Measurements from ENCODE around the gene REM1. TPM values are rescaled to one million over a fixed set of nuclear protein-coding genes. Genes with fewer than 3 reads are reported as not detected.

REM1 gene
- total and polyA plus RNA-seq, 2 of the 13 experiments (the other 11 are each of a cell fraction or from before 2014, with no cell fraction given): not detected

DNA sequence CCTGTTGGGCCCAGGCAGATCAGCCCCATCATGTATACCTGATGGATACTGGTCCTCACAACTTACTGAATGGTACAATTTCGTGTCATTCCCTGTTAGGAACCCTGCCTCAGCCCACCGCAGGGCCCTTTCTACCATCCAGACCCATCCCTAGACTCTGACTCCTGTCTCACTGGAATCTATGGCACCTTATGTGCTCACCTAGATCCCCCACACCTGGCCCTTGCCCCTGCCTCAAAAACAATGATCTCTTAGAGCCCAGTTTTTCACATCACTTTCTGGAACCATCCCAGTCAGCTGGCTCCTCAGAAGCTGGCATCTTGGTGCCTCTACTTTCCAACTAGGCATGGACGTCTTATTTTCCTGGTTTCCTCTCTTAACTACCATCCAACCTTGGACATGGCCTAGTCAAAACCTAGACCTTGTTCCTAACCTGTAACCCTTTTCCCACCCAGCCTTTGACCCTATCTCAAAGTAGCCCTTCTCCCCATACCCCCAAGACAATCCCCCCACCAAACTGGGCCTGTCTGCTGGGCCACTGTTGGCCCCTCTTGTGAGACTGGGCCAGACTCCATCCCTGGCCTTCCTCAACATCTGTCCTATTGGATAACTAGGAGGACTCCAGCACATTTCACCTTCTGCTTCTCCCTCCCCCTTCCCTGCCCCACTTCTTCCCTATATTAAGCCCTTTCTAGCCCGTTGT lies 40.1 kb downstream of the REM1 start:
- WGBS (ENCODE audit: low lambda C conversion rate): 5% methylated on average over 4 of the region's 4 CpGs
- ChIA-PET CTCF (ENCODE audit: low intra/inter-chr PET ratio, low total read pairs) (interaction anchor here (1.9 kb wide), 1 partner anchor 98 kb away, joined by 8 read pairs; no protein-coding TSS in a partner anchor), POLR2A (interaction anchor here (0.9 kb wide), 1 partner anchor 32 kb away, joined by 3 read pairs; a partner anchor contains a TSS)
- peak; percentile 3; the same call in 2 of the 3 replicates for ATAC-seq
- Histone ChIP-seq H2AFZ (ENCODE audit: low read length) (no peak overlapping the region), H3K36me3 (replicated peaks in 1 of 2; ENCODE audit: control insufficient read depth in 1 of 2, insufficient read depth in 2 of 2, low read length in 2 of 2) (peaks cover 5 to 24% of the 10 kb centered on the region in 2 experiments; a peak in 4 of 5 replicates), H3K4me2 (ENCODE audit: low read depth, low read length) (peak overlapping the region; percentile 95), H3K27ac (ENCODE audit: extremely low read length, insufficient read depth, low read length) (peak overlapping the region; percentile 75), H3K4me3 (replicated peaks in 1 of 3; ENCODE audit: insufficient read depth in 1 of 3, low read depth in 2 of 3, low read length in 3 of 3) (peak overlapping the region; percentile 83 to 96 (median 92)), H3K9ac (ENCODE audit: insufficient read depth, low read depth, low read length) (peak overlapping the region; percentile 97), H3K4me1 (ENCODE audit: insufficient read depth, low read length) (peaks cover 46% of the 10 kb centered on the region), H3K79me2 (ENCODE audit: insufficient read depth, low read length) (peaks cover 52% of the 10 kb centered on the region), H3K9me3 (ENCODE audit: low read length) (no peaks in the 10 kb centered on the region), H3K27me3 (ENCODE audit: control insufficient read depth in 1 of 2, insufficient read depth in 2 of 2, low read length in 2 of 2) (no peaks in the 10 kb centered on the region; a peak in 1 of 5 replicates), H4K20me1 (ENCODE audit: insufficient read depth, low read length) (peaks cover 34% of the 10 kb centered on the region)
- FAIRE-seq: no peak
- BruUV-seq (replicated peaks): no TSS peak
- DNase-seq (ENCODE audit: low spot score): no peak
- in situ Hi-C loops (cut with HindIII; ENCODE audit: extremely low pct_ligation_motif_present, low pct_unique_long_range_greater_than_20kb): no loop called here
- intact Hi-C loops (cut with micrococcal nuclease; ENCODE audit: unreplicated experiment): loop anchor here (10.0 kb wide), 1 partner anchor 100 kb away; no protein-coding TSS in a partner anchor
- TF ChIP-seq FOXK1 (CRISPR knock-in tag; IDR thresholded peaks at IDR 0.05; ENCODE audit: borderline replicate concordance, low read depth) (no peak), POLR2A (IDR thresholded peaks at IDR 0.05; ENCODE audit: insufficient read depth in 1 of 2, low read depth in 2 of 2, low read length in 2 of 2) (no peak), ZFYVE20 (CRISPR knock-in tag; IDR thresholded peaks at IDR 0.05; ENCODE audit: borderline replicate concordance, low read depth) (no peak), ZNF607 (CRISPR knock-in tag; IDR thresholded peaks at IDR 0.05; ENCODE audit: borderline replicate concordance) (0 out of 2 replicates have a peak, but pooled peaks have one; percentile 4), SP4 (CRISPR knock-in tag; IDR thresholded peaks at IDR 0.05) (no peak), ZNF850 (CRISPR knock-in tag; conservative IDR thresholded peaks at IDR 0.05) (peak; percentile 72; the same call in 1 of the 2 replicates), ZNF605 (CRISPR knock-in tag; IDR thresholded peaks at IDR 0.05) (no peak), RBM22 (optimal IDR thresholded peaks at IDR 0.05; ENCODE audit: low read length) (peak; percentile 6), CEBPB (IDR thresholded peaks at IDR 0.05; ENCODE audit: borderline replicate concordance, low read depth, low read length) (no peak), KAT2B (IDR thresholded peaks at IDR 0.05; ENCODE audit: borderline replicate concordance, low read depth, low read length) (no peak), ZNF367 (CRISPR knock-in tag; IDR thresholded peaks at IDR 0.05; ENCODE audit: borderline replicate concordance) (0 out of 2 replicates have a peak, but pooled peaks have one; percentile 52), NFYB (CRISPR knock-in tag; IDR thresholded peaks at IDR 0.05) (no peak)
- TF ChIP-seq, protein P1, sequence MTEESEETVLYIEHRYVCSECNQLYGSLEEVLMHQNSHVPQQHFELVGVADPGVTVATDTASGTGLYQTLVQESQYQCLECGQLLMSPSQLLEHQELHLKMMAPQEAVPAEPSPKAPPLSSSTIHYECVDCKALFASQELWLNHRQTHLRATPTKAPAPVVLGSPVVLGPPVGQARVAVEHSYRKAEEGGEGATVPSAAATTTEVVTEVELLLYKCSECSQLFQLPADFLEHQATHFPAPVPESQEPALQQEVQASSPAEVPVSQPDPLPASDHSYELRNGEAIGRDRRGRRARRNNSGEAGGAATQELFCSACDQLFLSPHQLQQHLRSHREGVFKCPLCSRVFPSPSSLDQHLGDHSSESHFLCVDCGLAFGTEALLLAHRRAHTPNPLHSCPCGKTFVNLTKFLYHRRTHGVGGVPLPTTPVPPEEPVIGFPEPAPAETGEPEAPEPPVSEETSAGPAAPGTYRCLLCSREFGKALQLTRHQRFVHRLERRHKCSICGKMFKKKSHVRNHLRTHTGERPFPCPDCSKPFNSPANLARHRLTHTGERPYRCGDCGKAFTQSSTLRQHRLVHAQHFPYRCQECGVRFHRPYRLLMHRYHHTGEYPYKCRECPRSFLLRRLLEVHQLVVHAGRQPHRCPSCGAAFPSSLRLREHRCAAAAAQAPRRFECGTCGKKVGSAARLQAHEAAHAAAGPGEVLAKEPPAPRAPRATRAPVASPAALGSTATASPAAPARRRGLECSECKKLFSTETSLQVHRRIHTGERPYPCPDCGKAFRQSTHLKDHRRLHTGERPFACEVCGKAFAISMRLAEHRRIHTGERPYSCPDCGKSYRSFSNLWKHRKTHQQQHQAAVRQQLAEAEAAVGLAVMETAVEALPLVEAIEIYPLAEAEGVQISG (CRISPR knock-in tag; IDR thresholded peaks at IDR 0.05): no peak
- TF ChIP-seq, protein P2, sequence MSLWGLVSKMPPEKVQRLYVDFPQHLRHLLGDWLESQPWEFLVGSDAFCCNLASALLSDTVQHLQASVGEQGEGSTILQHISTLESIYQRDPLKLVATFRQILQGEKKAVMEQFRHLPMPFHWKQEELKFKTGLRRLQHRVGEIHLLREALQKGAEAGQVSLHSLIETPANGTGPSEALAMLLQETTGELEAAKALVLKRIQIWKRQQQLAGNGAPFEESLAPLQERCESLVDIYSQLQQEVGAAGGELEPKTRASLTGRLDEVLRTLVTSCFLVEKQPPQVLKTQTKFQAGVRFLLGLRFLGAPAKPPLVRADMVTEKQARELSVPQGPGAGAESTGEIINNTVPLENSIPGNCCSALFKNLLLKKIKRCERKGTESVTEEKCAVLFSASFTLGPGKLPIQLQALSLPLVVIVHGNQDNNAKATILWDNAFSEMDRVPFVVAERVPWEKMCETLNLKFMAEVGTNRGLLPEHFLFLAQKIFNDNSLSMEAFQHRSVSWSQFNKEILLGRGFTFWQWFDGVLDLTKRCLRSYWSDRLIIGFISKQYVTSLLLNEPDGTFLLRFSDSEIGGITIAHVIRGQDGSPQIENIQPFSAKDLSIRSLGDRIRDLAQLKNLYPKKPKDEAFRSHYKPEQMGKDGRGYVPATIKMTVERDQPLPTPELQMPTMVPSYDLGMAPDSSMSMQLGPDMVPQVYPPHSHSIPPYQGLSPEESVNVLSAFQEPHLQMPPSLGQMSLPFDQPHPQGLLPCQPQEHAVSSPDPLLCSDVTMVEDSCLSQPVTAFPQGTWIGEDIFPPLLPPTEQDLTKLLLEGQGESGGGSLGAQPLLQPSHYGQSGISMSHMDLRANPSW (CRISPR knock-in tag; IDR thresholded peaks at IDR 0.05; ENCODE audit: borderline replicate concordance): 0 out of 2 replicates have a peak, but pooled peaks have one; percentile 53
- TF ChIP-seq, protein P3, sequence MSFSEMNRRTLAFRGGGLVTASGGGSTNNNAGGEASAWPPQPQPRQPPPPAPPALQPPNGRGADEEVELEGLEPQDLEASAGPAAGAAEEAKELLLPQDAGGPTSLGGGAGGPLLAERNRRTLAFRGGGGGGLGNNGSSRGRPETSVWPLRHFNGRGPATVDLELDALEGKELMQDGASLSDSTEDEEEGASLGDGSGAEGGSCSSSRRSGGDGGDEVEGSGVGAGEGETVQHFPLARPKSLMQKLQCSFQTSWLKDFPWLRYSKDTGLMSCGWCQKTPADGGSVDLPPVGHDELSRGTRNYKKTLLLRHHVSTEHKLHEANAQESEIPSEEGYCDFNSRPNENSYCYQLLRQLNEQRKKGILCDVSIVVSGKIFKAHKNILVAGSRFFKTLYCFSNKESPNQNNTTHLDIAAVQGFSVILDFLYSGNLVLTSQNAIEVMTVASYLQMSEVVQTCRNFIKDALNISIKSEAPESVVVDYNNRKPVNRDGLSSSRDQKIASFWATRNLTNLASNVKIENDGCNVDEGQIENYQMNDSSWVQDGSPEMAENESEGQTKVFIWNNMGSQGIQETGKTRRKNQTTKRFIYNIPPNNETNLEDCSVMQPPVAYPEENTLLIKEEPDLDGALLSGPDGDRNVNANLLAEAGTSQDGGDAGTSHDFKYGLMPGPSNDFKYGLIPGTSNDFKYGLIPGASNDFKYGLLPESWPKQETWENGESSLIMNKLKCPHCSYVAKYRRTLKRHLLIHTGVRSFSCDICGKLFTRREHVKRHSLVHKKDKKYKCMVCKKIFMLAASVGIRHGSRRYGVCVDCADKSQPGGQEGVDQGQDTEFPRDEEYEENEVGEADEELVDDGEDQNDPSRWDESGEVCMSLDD (CRISPR knock-in tag; IDR thresholded peaks at IDR 0.05; ENCODE audit: borderline replicate concordance): no peak

Measured in HepG2 (cell line).